Raji (cell line): Measurements from ENCODE around the gene ASIC4.

ENCODE experiments used
- POLR2A ChIP-seq: IDR thresholded peaks from 2 replicates; pipeline ENCODE4 v1.6.1; 2011; ENCODE audit warnings: low read depth, low read length, control low read depth; ENCODE audit not compliant: insufficient read depth

Gene ASIC4

GRCh38 chr2:219514196-219514761, at the start of gene ASIC4:
Gene ASIC4 (plus strand): TSS chr2:219514482. CDS start chr2:219514725, 243 bp downstream.
- TF ChIP-seq POLR2A = no peak

GRCh38 chr2:219465659-219466561, 48.4 kb upstream of the ASIC4 start:
- no peak for TF ChIP-seq POLR2A

GRCh38 chr2:219466816-219467735, 47.2 kb upstream of the ASIC4 start:
- no peak for TF ChIP-seq POLR2A

- TF ChIP-seq POLR2A = no peak
Measured at GRCh38 chr2:219467736-219468075, 46.6 kb upstream of the ASIC4 start.

GRCh38 chr2:219468410-219469185, 45.7 kb upstream of the ASIC4 start:
- no peak for TF ChIP-seq POLR2A

- TF ChIP-seq POLR2A = no peak
Measured at GRCh38 chr2:219469186-219469724, 45.0 kb upstream of the ASIC4 start.

- TF ChIP-seq POLR2A = no peak
Measured at GRCh38 chr2:219470429-219470828, 43.9 kb upstream of the ASIC4 start.

GRCh38 chr2:219471476-219472371, 42.6 kb upstream of the ASIC4 start:
- no peak for TF ChIP-seq POLR2A

GRCh38 chr2:219472629-219473187, 41.6 kb upstream of the ASIC4 start:
- no peak for TF ChIP-seq POLR2A

- TF ChIP-seq POLR2A = no peak
Measured at GRCh38 chr2:219473511-219473910, 40.8 kb upstream of the ASIC4 start.

GRCh38 chr2:219474285-219475060, 39.8 kb upstream of the ASIC4 start:
- no peak for TF ChIP-seq POLR2A

GRCh38 chr2:219475278-219475677, 39.0 kb upstream of the ASIC4 start:
- TF ChIP-seq POLR2A = no peak
